PC-9 (cell line): Measurements from ENCODE around the gene CMSS1. TPM values are rescaled to one million over a fixed set of nuclear protein-coding genes. Genes with fewer than 3 reads are reported as not detected.

Source experiments
- BruUV-seq: library from RNA; stranded (reverse); fragments of 400-500 nt; replicated peaks from 2 replicates; lab custom pipeline; 2021; lab: Mats Ljungman, UMichigan
- CTCF ChIA-PET: fragments of 300-600 bp; sonication (Branson Sonifier 250); formaldehyde crosslinking; loops from one replicate; lab custom pipeline; 2022; ENCODE audit warnings: antibody characterized with exemption; lab: Charles Lee
- POLR2A ChIA-PET: fragments of 300-600 bp; sonication (Branson Sonifier 250); formaldehyde crosslinking; loops from one replicate; lab custom pipeline; 2022; ENCODE audit warnings: antibody characterized with exemption; ENCODE audit not compliant: unreplicated experiment; lab: Charles Lee
- DNase-seq, 2 experiments: peaks; one replicate each; pipeline versions ENCODE4 v3.0.0 to v3.0.0-alpha.2; 2015 to 2022; ENCODE audit warnings: mixed read lengths in 1 of 2
- H2AFZ ChIP-seq: fragments of 200-600 bp; sonication (generic); 2 replicates; pipeline ENCODE4 v1.8.1; 2017; ENCODE audit warnings: antibody characterized with exemption
- H3F3A ChIP-seq: fragments of 200-600 bp; sonication (generic); 2 replicates; pipeline ENCODE4 v1.8.1; 2017; ENCODE audit warnings: antibody characterized with exemption, mild to moderate bottlenecking, low read depth; ENCODE audit not compliant: insufficient read depth
- H3K27ac ChIP-seq: fragments of 200-600 bp; sonication (generic); 2 replicates; pipeline ENCODE4 v1.6.1; 2016; ENCODE audit warnings: mixed run types
- H3K27me3 ChIP-seq: fragments of 200-600 bp; sonication (generic); 2 replicates; pipeline ENCODE4 v1.6.1; 2016; ENCODE audit warnings: low read depth, mixed run types; ENCODE audit not compliant: insufficient read depth
- H3K36me3 ChIP-seq: fragments of 200-600 bp; sonication (generic); 2 replicates; pipeline ENCODE4 v1.6.1; 2016; ENCODE audit warnings: low read depth, mixed run types
- H3K4me1 ChIP-seq: fragments of 200-600 bp; sonication (generic); replicated peaks from 2 replicates; pipeline ENCODE4 v1.6.1; 2016; ENCODE audit warnings: mixed run types; ENCODE audit not compliant: insufficient read depth
- H3K4me2 ChIP-seq: fragments of 200-600 bp; sonication (generic); 2 replicates; pipeline ENCODE4 v1.6.1; 2017; ENCODE audit warnings: mixed run types
- H3K4me3 ChIP-seq: fragments of 200-600 bp; sonication (generic); 2 replicates; pipeline ENCODE4 v1.6.1; 2016; ENCODE audit warnings: mixed run types
- H3K79me2 ChIP-seq: fragments of 200-600 bp; sonication (generic); 2 replicates; pipeline ENCODE4 v1.6.1; 2017; ENCODE audit warnings: low read depth, mixed run types
- H3K9me2 ChIP-seq: fragments of 200-600 bp; sonication (generic); 2 replicates; pipeline ENCODE4 v1.8.1; 2017; ENCODE audit warnings: mild to moderate bottlenecking; ENCODE audit not compliant: insufficient read depth
- H3K9me3 ChIP-seq: fragments of 200-600 bp; sonication (generic); 2 replicates; pipeline ENCODE4 v1.8.1; 2016; ENCODE audit warnings: low read depth; ENCODE audit not compliant: insufficient read depth
- H4K20me1 ChIP-seq: fragments of 200-600 bp; sonication (generic); 2 replicates; pipeline ENCODE4 v1.8.1; 2017; ENCODE audit not compliant: insufficient read depth
- CTCF ChIP-seq: fragments of 200-600 bp; sonication (generic); conservative IDR thresholded peaks from 2 replicates; pipeline ENCODE4 v1.6.1; 2017; ENCODE audit warnings: mixed run types, antibody characterized with exemption, mild to moderate bottlenecking, moderate library complexity
- EZH2 ChIP-seq: fragments of 200-600 bp; sonication (generic); IDR thresholded peaks from 2 replicates; pipeline ENCODE4 v1.8.0; 2017; ENCODE audit warnings: antibody characterized with exemption, low read depth
- intact Hi-C: fragments of 100-400 bp; cut with micrococcal nuclease; formaldehyde crosslinking; loops from one replicate; pipeline ENCODE4 v1.10.0; 2022; ENCODE audit not compliant: unreplicated experiment
- total RNA-seq: library from RNA; stranded (reverse); gene quantifications from 2 replicates; pipeline ENCODE4 v1.2.3, GENCODE V29; 2021

Gene CMSS1
- total RNA-seq, 1 experiment from 2014 or later, result 98.9 TPM

GRCh38 chr3:99948467-99949089 lies 130.9 kb downstream of the CMSS1 start:
- BruUV-seq, result no TSS peak
- Histone ChIP-seq H3K79me2 (no peaks in the 10 kb centered on the region), H2AFZ (no peak overlapping the region), H3K9me2 (no peaks in the 10 kb centered on the region), H3F3A (no peaks in the 10 kb centered on the region), H3K27me3 (no peaks in the 10 kb centered on the region), H3K9me3 (no peaks in the 10 kb centered on the region), H3K4me1 (peaks cover 7% of the 10 kb centered on the region), H3K27ac (no peak overlapping the region), H4K20me1 (no peaks in the 10 kb centered on the region), H3K4me3 (no peak overlapping the region), H3K4me2 (no peak overlapping the region), H3K36me3 (no peaks in the 10 kb centered on the region)
- no peak for DNase-seq
- CTCF ChIA-PET, result no interaction called here
- TF ChIP-seq CTCF (no peak), EZH2 (no peak)
- POLR2A ChIA-PET, result no interaction called here
- intact Hi-C loops, result no loop called here

DNA sequence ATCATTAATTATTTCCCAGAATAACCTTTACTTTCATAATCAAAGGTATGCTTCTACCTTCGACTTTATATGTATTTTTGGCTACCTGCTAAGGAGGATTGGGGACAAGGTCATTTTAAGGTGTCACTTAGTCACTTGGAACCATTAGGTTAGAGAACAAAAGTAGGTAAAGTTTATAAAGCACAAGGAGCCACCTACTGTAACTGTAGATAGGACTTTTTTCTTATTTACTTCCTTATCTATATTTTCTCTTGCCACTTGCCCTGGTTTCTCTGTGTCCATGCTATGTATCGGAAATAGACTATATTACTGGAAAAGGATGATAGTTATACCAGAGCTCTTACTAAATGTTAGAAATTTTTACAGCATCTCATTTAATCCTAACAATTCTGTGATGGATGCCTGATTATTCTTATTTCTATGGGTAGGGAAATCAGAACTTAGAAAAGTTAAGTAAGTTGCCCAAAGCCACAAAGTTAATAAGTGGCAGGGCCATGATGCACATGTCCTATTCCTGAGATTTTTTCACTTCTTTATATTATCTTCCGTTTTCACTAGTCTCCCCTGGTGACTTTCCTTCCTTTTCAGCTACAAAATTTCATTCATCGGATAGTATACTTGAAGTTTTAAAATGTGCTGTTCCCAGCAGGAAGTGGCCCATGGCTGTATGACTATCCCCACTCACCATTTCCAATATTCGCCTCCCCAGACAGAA lies 132.5 kb downstream of the CMSS1 start:
- no peaks in the 10 kb centered on the region for H3K36me3 ChIP-seq
- H3K79me2 ChIP-seq, result no peaks in the 10 kb centered on the region
- no peaks in the 10 kb centered on the region for H3F3A ChIP-seq
- no peaks in the 10 kb centered on the region for H3K9me2 ChIP-seq
- no peaks in the 10 kb centered on the region for H3K9me3 ChIP-seq
- no peak overlapping the region for H3K4me3 ChIP-seq
- ChIA-PET CTCF (no interaction called here), POLR2A (no interaction called here)
- H2AFZ ChIP-seq, result no peak overlapping the region
- no peak overlapping the region for H3K27ac ChIP-seq
- no peak overlapping the region for H3K4me2 ChIP-seq
- DNase-seq, result no peak
- intact Hi-C loops, result no loop called here
- BruUV-seq, result no TSS peak
- no peaks in the 10 kb centered on the region for H3K27me3 ChIP-seq
- no peak for TF ChIP-seq EZH2
- no peak for TF ChIP-seq CTCF
- H3K4me1 ChIP-seq, result no peaks in the 10 kb centered on the region; the same call in 1 of the 2 replicates
- H4K20me1 ChIP-seq, result no peaks in the 10 kb centered on the region

- Histone ChIP-seq H3K27ac (no peak overlapping the region), H3K4me1 (no peaks in the 10 kb centered on the region), H3K9me3 (no peaks in the 10 kb centered on the region), H3K27me3 (no peaks in the 10 kb centered on the region), H3F3A (no peaks in the 10 kb centered on the region), H3K4me2 (no peak overlapping the region), H3K79me2 (no peaks in the 10 kb centered on the region), H4K20me1 (no peaks in the 10 kb centered on the region), H3K9me2 (no peaks in the 10 kb centered on the region), H3K4me3 (no peak overlapping the region), H3K36me3 (no peaks in the 10 kb centered on the region), H2AFZ (no peak overlapping the region)
- TF ChIP-seq EZH2, result no peak
- TF ChIP-seq CTCF, result no peak
- ChIA-PET POLR2A (interaction anchor here (0.6 kb wide), 1 partner anchor 87 kb away, joined by 5 read pairs; no protein-coding TSS in a partner anchor), CTCF (interaction anchor here (0.5 kb wide), 1 partner anchor 105 kb away, joined by 3 read pairs; no protein-coding TSS in a partner anchor)
- BruUV-seq, result no TSS peak
- no peak for DNase-seq
- intact Hi-C loops, result no loop called here
Observed at GRCh38 chr3:99950921-99951320, 133.3 kb downstream of the CMSS1 start.
